OCI-LY1 (cell line): ENCODE results near the gene WDR43.

ENCODE experiments used
- CTCF ChIP-seq: fragments of 200-600 bp; sonication (generic), shearing (Covaris generic); IDR thresholded peaks from 2 replicates; pipeline ENCODE4 v1.5.1; 2017; ENCODE audit warnings: mild to moderate bottlenecking, antibody characterized with exemption, low read length, moderate library complexity, mixed read lengths
- EZH2 ChIP-seq: fragments of 200-600 bp; sonication (generic), shearing (Covaris generic); IDR thresholded peaks from 2 replicates; pipeline ENCODE4 v1.8.0; 2017; ENCODE audit warnings: borderline replicate concordance, mixed run types, mild to moderate bottlenecking, antibody characterized with exemption, low read length, moderate library complexity, mixed read lengths

GRCh38 chr2:28955467-28955866 lies 61.0 kb downstream of the WDR43 start:
- TF ChIP-seq CTCF, result no peak
- TF ChIP-seq EZH2, result no peak
